ENCODE results near the gene SCART1. TPM values are rescaled to one million over a fixed set of nuclear protein-coding genes. Genes with fewer than 3 reads are reported as not detected.

SCART1 gene
- total RNA-seq, 1 donor from 2014 or later = 1.4 TPM

DNA sequence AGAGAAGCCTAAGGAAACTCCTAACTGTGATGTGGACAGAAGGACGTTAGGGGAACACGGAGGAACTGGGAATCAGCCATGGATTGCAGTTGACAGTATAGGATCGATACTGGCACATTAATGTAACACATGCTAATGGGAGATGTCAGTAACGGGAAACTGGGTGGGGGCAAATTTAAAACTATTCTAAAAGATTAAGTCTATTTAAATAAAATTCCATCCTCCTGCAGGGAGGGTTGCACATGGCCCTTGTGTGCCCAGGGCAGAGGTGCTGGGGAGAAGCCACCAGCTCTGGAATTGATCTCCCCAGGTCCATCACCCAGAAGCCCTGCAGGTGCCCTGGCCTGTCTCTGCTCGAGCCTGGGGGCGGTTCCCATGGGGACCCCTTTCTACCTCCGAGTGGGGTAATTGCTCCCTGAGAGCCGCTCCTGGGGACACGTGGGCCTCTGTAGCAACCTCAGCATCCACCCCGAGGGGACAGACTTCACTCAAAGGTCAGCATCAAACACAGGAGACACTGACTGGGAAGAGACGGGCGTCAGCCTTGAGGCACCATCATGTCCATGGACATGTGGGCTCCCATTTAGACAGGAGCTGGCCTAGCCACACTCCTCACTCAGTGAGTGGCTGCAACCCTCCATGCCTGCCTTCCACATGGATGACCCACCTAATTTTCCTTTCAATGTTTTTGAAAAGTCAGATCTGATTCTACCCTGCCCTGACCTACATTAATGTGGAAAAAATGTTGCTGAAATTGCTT lies 21.1 kb downstream of the SCART1 start:
- no peak overlapping the region for H3K4me3 Mint-ChIP-seq
- no peak overlapping the region for H3K27ac Mint-ChIP-seq (ENCODE audit: unreplicated experiment)
- no peaks in the 10 kb centered on the region for H3K27me3 Mint-ChIP-seq (ENCODE audit: low read depth)
- peaks cover 2% of the 10 kb centered on the region for H3K36me3 Mint-ChIP-seq (ENCODE audit: low read depth)
- peaks cover 7% of the 10 kb centered on the region for H3K9me3 Mint-ChIP-seq
- DNase-seq (ENCODE audit: low read depth, low spot score) = no peak
- H3K4me1 Mint-ChIP-seq = no peaks in the 10 kb centered on the region
- TF ChIP-seq, protein P1, sequence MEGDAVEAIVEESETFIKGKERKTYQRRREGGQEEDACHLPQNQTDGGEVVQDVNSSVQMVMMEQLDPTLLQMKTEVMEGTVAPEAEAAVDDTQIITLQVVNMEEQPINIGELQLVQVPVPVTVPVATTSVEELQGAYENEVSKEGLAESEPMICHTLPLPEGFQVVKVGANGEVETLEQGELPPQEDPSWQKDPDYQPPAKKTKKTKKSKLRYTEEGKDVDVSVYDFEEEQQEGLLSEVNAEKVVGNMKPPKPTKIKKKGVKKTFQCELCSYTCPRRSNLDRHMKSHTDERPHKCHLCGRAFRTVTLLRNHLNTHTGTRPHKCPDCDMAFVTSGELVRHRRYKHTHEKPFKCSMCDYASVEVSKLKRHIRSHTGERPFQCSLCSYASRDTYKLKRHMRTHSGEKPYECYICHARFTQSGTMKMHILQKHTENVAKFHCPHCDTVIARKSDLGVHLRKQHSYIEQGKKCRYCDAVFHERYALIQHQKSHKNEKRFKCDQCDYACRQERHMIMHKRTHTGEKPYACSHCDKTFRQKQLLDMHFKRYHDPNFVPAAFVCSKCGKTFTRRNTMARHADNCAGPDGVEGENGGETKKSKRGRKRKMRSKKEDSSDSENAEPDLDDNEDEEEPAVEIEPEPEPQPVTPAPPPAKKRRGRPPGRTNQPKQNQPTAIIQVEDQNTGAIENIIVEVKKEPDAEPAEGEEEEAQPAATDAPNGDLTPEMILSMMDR (conservative IDR thresholded peaks at IDR 0.05) = no peak

DNA sequence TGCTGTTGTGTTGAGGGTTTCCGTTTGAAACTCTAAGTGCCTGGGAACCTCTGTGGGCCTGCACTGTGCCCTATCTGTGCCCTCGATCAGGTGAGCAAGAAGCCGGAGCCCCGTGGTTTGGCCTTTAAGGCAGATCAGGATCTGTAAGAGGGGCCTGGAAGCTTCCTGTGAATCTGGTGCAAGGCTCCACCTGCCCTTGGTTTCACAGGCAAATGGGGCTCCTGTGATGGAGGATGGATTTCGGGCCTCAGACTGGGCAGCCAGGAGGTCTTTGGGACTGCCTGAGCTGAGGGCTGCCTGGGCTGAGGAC lies 21.6 kb downstream of the SCART1 start:
- Mint-ChIP-seq H3K36me3 (ENCODE audit: low read depth) (peaks cover 2% of the 10 kb centered on the region), H3K4me1 (no peaks in the 10 kb centered on the region), H3K27me3 (ENCODE audit: low read depth) (no peaks in the 10 kb centered on the region), H3K9me3 (peaks cover 4% of the 10 kb centered on the region), H3K27ac (ENCODE audit: unreplicated experiment) (no peak overlapping the region), H3K4me3 (no peak overlapping the region)
- TF ChIP-seq, protein P1 (conservative IDR thresholded peaks at IDR 0.05) = no peak
- no peak for DNase-seq (ENCODE audit: low read depth, low spot score)

DNA sequence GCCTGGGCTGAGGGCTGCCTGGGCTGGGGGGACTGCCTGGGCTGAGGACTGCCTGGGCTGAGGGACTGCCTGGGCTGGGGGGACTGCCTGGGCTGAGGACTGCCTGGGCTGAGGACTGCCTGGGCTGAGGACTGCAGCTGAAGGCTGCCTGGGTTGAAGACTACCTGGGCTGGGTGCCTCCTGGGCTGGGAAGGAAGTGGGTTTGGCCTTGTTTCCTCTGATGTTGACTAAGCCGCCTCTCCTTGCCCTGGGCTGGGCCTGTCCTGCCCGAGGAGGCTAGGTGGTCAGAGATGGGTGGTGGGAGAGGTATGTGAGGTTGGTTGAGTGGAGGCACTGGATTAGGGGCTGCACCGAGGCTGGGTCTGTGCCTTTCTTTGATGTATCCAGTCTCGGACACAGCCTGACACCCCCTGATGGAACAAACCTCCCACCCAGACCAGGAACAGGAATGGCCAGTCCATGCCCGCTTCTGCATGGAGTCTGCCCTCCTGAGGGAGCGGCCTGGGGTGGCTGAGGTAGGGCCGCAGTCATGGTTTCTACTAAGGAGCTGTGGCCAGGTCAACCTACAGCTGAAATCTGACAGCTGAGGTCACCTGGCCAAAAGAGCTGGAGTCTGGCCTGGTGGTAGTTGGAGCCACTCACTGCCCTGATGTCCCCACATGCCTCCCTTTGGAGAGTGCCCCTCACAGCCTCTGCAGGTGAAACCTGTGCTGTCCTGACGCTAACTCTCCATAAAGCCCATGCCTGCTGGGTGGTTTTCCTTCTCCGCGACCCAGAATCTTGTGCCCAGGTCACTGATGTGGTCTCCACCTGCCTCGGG lies 22.3 kb downstream of the SCART1 start:
- Mint-ChIP-seq H3K36me3 (ENCODE audit: low read depth) (no peaks in the 10 kb centered on the region), H3K4me3 (no peak overlapping the region), H3K9me3 (peaks cover 4% of the 10 kb centered on the region), H3K27ac (ENCODE audit: unreplicated experiment) (no peak overlapping the region), H3K4me1 (no peaks in the 10 kb centered on the region), H3K27me3 (ENCODE audit: low read depth) (no peaks in the 10 kb centered on the region)
- DNase-seq (ENCODE audit: low read depth, low spot score) = no peak
- TF ChIP-seq, protein P1 (conservative IDR thresholded peaks at IDR 0.05) = no peak

DNA sequence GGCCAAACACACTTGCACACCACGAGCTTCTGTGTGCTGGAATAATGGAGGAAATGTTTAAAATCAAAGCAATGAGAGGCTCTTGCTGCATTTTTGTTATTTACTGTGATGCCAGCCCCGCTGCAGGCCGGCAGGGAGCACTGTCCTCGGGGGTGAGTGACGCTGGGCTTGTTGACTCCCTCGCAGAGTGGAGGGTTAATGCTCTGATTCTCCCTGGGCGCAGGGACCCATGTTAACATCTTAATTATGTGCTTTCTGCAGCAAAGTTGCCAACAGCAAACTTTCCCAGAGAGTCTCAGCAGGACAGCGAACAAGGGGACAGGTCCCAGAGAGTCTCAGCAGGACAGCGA lies 22.9 kb downstream of the SCART1 start:
- Mint-ChIP-seq H3K4me3 (no peak overlapping the region), H3K9me3 (peaks cover 6% of the 10 kb centered on the region), H3K4me1 (no peaks in the 10 kb centered on the region), H3K27me3 (ENCODE audit: low read depth) (peaks cover 2% of the 10 kb centered on the region), H3K36me3 (ENCODE audit: low read depth) (no peaks in the 10 kb centered on the region), H3K27ac (ENCODE audit: unreplicated experiment) (no peak overlapping the region)
- TF ChIP-seq, protein P1 (conservative IDR thresholded peaks at IDR 0.05) = no peak
- no peak for DNase-seq (ENCODE audit: low read depth, low spot score)

DNA sequence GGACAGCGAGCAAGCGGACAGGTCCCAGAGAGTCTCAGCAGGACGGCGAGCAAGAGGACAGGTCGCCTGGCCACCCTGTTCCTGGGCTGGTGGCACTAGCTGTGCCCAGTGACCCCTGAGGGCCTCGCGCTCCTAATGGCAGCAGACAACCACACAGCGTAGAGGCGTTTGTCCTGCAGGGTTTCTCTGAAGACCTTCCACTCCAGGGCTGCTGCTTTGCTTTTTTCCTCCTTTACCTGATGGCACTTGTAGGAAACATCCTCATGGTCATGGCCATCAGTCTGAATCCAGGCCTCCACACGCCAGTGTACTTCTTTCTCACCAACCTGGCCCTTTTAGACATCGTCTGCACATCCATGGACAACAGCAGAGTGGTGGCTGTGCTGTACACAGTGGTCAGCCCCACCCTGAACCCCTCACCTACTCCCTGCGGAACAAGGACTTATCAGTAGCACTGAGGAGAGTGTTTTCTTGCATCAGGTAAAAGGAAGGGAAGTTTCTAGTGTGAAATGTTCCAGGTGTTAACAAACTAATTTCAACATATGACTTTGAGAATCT lies 27.4 kb downstream of the SCART1 start:
- Mint-ChIP-seq H3K9me3 (peaks cover 28% of the 10 kb centered on the region), H3K4me3 (no peak overlapping the region), H3K27ac (ENCODE audit: unreplicated experiment) (no peak overlapping the region), H3K4me1 (no peaks in the 10 kb centered on the region), H3K36me3 (ENCODE audit: low read depth) (peaks cover 15% of the 10 kb centered on the region), H3K27me3 (ENCODE audit: low read depth) (peaks cover 8% of the 10 kb centered on the region)
- TF ChIP-seq, protein P1 (conservative IDR thresholded peaks at IDR 0.05) = no peak
- no peak for DNase-seq (ENCODE audit: low read depth, low spot score)

All from neural crest cell (in vitro differentiated cells).